Measurements from ENCODE around the gene THYN1.
"Not testable (repeated sequence)": the region's sequence is repeated elsewhere in the genome, so short reads cannot be mapped to it uniquely, and the experiment has no call there.

Gene THYN1

DNA sequence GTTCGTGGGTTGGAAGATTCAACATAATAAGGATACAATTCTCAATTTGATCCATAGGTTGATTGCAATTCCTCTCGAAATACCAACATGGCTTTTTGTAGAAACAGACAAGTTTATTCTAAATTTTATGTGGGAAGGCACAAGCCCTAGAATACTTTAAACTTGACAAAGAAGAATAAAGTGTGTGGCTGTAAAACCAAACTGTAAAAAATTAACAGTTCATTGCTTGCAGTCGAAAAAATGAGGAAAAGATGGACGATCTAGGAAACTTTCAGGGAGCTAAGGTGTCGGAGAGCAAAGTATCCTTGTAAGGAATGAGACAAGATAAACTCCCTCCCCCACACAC, 22.0 kb upstream of the THYN1 start:
- DNase-seq (ENCODE audit: low read depth in 2 of 2): no peak

DNA sequence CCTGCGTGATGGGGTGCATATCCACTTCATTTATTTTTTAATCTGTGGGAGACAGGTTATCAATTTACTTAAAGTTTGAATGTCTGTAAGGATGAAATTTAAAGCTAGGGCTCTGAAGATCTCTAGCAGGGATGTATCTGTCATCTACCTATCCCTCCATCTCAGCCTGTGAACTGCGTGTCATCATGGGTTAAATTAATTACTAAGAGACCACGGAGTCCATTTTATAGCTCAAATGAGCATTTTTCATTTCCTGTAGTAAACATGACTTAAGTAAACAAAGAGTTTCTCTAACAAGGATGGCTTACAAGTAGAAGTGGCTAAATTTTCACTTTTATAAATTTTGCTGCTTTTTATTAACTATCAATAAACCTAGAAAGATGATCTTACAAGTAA, 20.2 kb upstream of the THYN1 start:
- no peak for DNase-seq (ENCODE audit: low read depth in 2 of 2)

DNA sequence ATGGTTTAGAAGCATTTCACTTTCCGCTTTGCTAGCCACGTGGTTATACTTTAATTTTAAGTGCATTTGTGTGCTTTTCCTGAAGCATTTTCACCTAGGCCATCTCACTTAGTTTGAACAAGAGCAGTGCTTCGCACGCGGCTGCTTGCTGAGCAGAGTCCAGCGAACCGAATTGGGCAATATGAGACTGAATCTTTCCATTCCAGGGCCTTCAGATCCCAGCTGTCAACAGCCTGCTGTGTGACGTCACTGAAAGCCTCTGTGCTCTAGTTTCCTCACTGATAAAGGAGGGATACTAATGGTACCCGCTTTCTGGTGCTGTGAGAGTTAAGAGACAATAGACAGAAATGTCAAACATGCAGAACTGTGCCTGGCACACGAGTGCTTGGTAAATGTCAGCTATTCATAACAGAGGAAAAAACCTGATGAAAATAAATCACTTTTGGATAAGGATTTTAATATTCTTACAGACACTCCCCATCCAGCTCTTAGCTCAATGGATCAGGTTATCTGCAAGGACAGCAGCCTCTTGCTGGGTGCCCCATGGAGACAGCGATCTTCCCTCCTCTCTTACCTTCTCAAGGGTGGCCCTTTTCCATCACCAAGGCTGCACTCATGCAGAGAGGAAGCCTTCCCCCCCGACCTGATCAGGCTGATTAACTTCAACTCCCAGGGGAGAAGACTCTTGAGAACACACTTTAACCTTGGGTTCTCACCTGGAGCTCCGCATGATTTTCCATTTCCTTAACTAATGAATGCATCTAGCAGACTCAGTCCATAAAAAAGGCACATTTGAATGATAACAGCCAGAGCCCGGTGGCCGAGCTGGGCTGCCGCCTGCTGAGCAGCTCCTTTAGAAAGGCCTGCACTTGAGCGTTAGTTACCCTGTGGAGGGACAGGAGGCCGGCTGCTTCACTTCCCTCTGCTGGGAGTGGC, 19.5 kb upstream of the THYN1 start:
- DNase-seq (ENCODE audit: low read depth in 2 of 2): no peak

DNA sequence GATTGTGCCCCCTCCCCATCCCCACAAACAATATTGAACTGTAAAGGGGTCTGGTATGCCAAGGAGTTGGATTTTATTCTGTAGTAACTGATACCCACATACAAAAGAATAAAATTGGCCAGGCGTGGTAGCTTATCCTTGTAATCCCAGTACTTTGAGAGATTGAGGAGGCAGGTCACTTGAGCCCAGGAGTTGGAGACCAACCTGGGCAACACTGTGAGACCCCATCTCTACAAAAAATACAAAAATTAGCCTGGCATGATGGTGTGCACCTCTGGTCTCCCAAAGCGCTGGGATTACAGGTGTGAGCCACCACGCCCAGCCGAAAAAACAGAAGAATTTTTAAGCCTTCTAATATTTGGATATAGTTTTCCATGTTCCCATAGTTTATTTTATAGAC, 18.8 kb upstream of the THYN1 start:
- DNase-seq (ENCODE audit: low read depth in 2 of 2): no peak

GRCh38 chr11:134270250-134270714, 17.1 kb upstream of the THYN1 start:
- no peak for DNase-seq (ENCODE audit: low read depth in 2 of 2)

- DNase-seq (ENCODE audit: low read depth in 2 of 2): no peak
Measured at GRCh38 chr11:134267966-134268365, 14.8 kb upstream of the THYN1 start.

DNA sequence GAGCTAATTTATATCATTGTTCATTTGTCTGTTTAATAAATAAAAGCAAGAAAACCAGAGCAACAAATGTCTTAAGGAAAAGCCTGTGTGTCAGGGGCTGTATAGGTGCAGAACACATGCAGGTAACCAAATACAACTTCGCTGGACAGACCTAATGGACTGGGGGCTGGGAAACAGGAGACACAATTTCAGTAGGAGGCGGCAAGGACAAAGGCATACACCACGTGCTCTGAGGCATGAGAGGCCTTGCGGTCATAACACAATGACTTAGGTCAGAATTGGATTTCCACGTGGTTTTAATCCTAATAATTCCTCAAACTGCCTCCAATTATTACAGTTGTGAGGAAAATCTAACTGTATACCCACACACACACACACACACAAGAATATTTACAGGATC, 14.3 kb upstream of the THYN1 start:
- DNase-seq (ENCODE audit: low read depth in 2 of 2): no peak

DNA sequence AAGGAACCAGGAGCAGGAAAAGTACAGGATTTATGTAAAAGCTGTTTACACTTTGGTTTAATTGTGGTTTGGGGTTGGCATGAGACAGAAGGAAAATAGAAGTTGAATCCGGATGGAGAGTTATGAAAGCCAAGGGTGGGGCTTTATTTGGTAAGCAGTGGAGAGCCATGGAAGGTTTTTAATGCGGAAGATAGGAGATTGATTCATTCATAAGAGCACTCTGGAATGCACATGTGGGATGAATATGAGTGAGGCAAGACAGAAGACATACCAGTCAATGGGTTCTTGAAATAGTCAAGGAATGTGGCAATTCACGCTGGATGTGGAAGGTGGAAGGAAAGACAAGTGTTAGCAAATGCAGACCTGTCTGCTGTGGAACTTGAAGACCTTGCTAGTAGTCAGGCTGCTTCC, 13.7 kb upstream of the THYN1 start:
- peak; percentile 49 to 57 for DNase-seq (ENCODE audit: low read depth in 2 of 2)

GRCh38 chr11:134266440-134266839, 13.3 kb upstream of the THYN1 start:
- DNase-seq (ENCODE audit: low read depth in 2 of 2): no peak

DNA sequence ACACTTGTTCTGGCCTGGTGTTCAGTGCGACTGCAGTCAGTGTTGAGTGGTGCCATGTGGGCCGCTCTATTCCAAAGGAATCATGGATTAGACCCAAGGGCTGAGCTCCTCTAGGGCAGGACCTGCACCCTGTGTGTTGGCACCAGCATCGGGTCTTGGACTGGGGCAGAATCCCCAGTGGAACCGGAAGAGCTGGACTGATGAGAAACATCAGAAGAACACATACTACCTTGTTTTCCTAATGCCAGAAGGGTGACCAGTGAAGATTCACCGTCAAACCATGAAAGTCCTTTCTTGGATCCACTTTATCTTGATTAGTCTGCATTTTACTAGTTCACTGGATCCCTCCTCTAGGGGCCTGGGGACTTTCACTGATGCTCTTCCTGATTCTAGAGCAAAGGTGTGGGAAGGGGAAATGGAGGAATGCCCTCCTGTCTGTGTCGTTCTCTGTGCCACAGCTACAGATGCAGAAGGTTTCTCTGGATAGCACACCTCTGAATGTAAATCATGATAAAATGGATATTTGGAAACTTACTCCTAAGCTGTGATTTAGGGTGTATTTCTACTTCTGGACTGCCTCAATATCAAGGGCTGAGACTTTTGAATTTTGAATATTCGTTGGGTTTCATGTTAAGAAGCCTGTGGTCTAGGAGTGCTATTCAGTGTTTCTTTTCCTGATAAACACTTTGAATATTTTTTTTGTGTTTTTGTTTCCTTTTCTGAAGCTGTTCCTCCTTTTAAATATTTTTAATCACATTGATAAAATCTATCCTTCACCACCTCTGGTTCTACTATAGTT, 12.0 kb upstream of the THYN1 start:
- DNase-seq (ENCODE audit: low read depth in 2 of 2): no peak

GRCh38 chr11:134261626-134262488, 8.7 kb upstream of the THYN1 start:
- DNase-seq (ENCODE audit: low read depth in 2 of 2): no peak

DNA sequence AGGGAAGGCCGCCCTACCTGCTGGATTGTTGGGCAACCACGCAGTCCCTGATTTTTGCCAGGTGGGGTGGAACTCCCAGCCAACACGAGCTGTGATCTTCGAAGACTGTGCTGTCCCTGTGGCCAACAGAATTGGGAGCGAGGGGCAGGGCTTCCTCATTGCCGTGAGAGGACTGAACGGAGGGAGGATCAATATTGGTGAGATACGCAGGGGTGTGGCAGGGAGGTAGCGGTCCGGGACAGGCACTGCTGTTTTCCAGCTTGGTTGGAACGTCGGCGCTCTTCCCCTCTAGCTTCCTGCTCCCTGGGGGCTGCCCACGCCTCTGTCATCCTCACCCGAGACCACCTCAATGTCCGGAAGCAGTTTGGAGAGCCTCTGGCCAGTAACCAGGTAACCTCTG, 7.8 kb upstream of the THYN1 start:
- no peak for DNase-seq (ENCODE audit: low read depth in 2 of 2)

- DNase-seq (ENCODE audit: low read depth in 2 of 2): no peak
Measured at GRCh38 chr11:134260503-134260902, 7.4 kb upstream of the THYN1 start.

GRCh38 chr11:134258577-134258976, 5.4 kb upstream of the THYN1 start:
- DNase-seq (ENCODE audit: low read depth in 2 of 2): no peak

DNA sequence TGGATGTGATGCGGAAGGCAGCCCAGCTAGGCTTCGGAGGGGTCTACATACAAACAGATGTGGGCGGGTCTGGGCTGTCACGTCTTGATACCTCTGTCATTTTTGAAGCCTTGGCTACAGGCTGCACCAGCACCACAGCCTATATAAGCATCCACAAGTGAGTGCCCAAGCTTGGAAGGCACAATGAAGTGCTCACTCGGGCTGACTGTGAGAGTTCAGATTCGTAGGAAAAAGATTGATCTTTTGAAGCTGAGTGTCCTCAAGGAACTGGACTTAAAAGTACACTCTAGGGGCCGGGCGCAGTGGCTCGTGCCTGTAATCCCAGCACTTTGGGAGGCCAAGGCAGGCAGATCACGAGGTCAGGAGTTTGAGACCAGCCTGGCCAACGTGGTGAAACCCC, 3.9 kb upstream of the THYN1 start:
- no peak for DNase-seq (ENCODE audit: low read depth in 2 of 2)

GRCh38 chr11:134255184-134255561, 2.0 kb upstream of the THYN1 start:
- not testable (repeated sequence) for DNase-seq (ENCODE audit: low read depth in 2 of 2)

DNA sequence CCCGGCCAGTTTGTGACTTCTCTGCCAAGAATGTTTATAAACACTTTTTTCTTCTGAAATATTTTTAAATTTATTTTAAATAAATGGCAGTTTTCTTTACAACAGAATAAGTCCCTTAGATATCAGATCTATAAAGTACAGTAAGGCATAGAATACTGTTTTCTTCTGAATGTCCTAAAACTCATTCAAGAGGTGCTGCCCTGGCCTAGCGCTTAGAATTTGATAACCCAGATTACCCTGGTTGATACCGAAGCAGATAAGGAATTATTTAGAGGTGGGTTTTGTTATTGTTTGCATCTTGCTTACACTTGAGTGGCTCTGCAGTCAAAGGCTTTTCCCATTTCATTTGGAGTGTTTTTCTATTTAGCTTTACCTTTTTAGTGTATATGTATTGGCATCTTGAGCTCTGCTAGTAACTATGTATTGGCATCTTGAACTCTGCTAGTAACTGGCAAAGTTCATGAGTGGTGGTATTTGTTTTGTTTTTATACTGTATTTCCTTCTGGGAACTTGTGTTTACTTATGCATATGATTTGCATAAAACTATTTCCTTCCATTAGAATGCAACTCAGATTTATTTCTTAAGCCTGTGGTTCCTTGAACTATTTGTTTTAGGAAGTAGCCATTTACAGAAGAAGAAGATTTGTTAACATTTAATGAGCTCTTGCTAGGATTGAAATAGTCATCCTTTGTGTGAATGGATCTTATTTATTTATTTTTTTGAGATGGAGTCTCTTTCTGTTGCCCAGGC, 1.5 kb upstream of the THYN1 start:
- no peak for DNase-seq (ENCODE audit: low read depth in 2 of 2)

DNA sequence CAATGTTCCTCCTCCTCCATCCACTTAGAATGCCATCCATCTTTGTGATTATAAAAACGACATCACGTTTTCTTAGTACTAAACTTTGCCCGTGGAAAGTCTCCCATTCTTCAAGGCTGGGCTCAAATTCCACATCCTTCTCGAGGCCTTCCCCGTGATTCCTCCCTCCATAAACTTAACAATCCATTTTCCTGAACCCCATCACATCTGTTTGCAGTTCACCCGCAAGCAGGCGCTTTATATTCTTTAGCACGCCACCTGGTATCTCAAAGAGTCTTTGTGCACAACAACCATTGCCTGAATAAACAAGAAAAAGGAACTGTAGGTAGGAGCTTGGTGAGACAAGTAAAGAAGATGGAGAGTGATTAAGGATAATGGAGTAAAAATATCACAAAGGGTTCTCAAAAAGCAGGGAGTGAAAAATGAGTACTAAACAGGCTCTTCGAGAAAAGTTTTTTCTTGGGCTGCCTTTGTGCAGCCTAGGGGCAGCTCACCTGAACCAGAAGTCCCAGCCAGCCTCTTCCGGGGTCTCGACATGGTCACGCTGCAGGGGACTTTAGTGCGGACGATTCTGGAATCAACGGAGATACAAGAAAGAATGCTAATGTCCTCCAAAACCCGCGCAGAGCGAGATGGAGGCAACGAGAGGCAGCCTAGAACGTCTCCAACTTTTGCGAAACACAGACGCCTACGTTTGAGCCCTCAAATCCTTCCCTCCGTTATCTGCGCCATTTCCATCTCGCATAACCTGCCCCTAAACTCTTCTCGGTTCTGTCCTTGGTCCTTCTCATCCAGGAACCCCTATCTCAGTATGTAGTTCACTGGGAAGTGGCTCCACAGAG, 585 bp downstream of the THYN1 start:
- no peak for DNase-seq (ENCODE audit: low read depth in 2 of 2)

DNA sequence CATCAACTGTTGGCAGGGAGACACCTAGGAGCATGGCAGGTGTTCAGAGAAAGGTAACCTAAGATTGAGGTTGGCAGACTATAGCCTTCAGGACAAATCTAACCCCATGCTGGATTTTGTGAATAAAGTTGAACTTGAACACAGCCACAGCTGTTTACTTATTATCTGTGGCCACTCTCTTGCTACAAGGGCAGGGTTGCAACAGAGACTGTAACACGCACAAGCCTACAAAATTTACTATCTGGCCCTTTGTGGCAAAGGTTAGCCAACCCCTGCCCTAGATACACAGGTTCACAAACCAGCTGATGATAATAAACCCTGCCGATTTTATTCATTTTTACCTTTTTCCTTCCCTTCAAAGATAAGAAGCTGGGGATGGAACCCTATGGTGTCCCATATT, 2.5 kb downstream of the THYN1 start:
- no peak for DNase-seq (ENCODE audit: low read depth in 2 of 2)

DNA sequence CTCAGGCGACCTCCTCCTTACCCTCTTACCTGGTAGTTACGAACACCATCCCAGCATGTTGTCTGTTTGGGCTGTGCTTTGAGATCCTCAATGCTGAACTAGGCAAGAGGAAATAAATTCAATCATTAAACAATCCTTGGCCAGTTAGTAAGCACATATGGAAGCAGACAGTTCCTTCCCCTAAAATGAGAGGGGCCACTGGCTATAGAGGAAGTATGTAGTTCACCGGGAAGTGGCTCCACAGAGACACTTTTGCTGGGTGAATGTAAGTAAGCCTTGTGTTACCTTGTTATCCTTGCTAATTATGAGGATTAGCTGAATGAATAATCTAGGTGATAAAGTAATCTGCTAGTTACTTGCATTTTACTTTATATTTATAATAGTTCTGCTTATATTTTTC, 2.9 kb downstream of the THYN1 start:
- DNase-seq (ENCODE audit: low read depth in 2 of 2): no peak

Data from fibroblast of skin of left biceps (primary cell).